ENCODE data around the gene IGFBP5. TPM values are rescaled to one million over a fixed set of nuclear protein-coding genes. Genes with fewer than 3 reads are reported as not detected.

IGFBP5 gene
- polyA plus RNA-seq, 3 donors: not detected

GRCh38 chr2:216721141-216721540 is 25.8 kb upstream of the IGFBP5 start:
- Histone ChIP-seq H3K4me3 (replicated peaks in 1 of 3; ENCODE audit: low read depth in 2 of 3, low read length in 3 of 3) (no peak overlapping the region), H2AFZ (ENCODE audit: insufficient read depth, low read depth, low read length, poor library complexity, severe bottlenecking) (no peak overlapping the region), H3K27me3 (ENCODE audit: control insufficient read depth in 2 of 2, insufficient read depth in 2 of 2, low read length in 2 of 2) (no peaks in the 10 kb centered on the region), H3K36me3 (replicated peaks in 1 of 2; ENCODE audit: control insufficient read depth in 1 of 2, insufficient read depth in 2 of 2, low read length in 2 of 2) (no peaks in the 10 kb centered on the region), H4K20me1 (ENCODE audit: insufficient read depth, low read length) (no peaks in the 10 kb centered on the region), H3K27ac (ENCODE audit: low read depth in 1 of 2, low read length in 2 of 2) (no peak overlapping the region), H3K4me2 (replicated peaks; ENCODE audit: extremely low read depth, low read length, poor library complexity, severe bottlenecking) (no peak overlapping the region), H3K9me3 (replicated peaks in 1 of 2; ENCODE audit: control insufficient read depth in 1 of 2, insufficient read depth in 1 of 2, low read length in 2 of 2) (no peaks in the 10 kb centered on the region), H3K4me1 (ENCODE audit: control insufficient read depth in 1 of 2, insufficient read depth in 2 of 2, low read length in 2 of 2) (no peaks in the 10 kb centered on the region), H3K9ac (ENCODE audit: insufficient read depth, low read length, poor library complexity, severe bottlenecking) (no peak overlapping the region), H3K79me2 (ENCODE audit: insufficient read depth, low read length) (no peaks in the 10 kb centered on the region)
- peaks cover 0 to 3% (median 0%) of the 10 kb centered on the region in 7 donors for H3K9me3 Mint-ChIP-seq
- no peak overlapping the region for H3K4me3 Mint-ChIP-seq
- intact Hi-C loops (cut with micrococcal nuclease): no loop called here
- no peak for TF ChIP-seq CTCF (IDR thresholded peaks at IDR 0.05)
- no peak for DNase-seq
- no CpG with 5 or more reads among the region's 1 CpG for WGBS (ENCODE audit: insufficient coverage)
- H3K27ac Mint-ChIP-seq: no peak overlapping the region
- H3K36me3 Mint-ChIP-seq: no peaks in the 10 kb centered on the region
- no peaks in the 10 kb centered on the region for H3K4me1 Mint-ChIP-seq
- H3K27me3 Mint-ChIP-seq (ENCODE audit: low read depth in 3 of 3): peaks cover 7 to 14% (median 12%) of the 10 kb centered on the region in 3 donors

- Histone ChIP-seq H3K36me3 (replicated peaks in 1 of 2; ENCODE audit: control insufficient read depth in 1 of 2, insufficient read depth in 2 of 2, low read length in 2 of 2) (no peaks in the 10 kb centered on the region), H3K4me2 (replicated peaks; ENCODE audit: extremely low read depth, low read length, poor library complexity, severe bottlenecking) (no peak overlapping the region), H3K4me1 (ENCODE audit: control insufficient read depth in 1 of 2, insufficient read depth in 2 of 2, low read length in 2 of 2) (no peaks in the 10 kb centered on the region), H3K9me3 (replicated peaks in 1 of 2; ENCODE audit: control insufficient read depth in 1 of 2, insufficient read depth in 1 of 2, low read length in 2 of 2) (no peaks in the 10 kb centered on the region), H3K27me3 (ENCODE audit: control insufficient read depth in 2 of 2, insufficient read depth in 2 of 2, low read length in 2 of 2) (no peaks in the 10 kb centered on the region), H3K4me3 (replicated peaks in 1 of 3; ENCODE audit: low read depth in 2 of 3, low read length in 3 of 3) (no peak overlapping the region), H3K27ac (ENCODE audit: low read depth in 1 of 2, low read length in 2 of 2) (no peak overlapping the region), H2AFZ (ENCODE audit: insufficient read depth, low read depth, low read length, poor library complexity, severe bottlenecking) (no peak overlapping the region), H3K79me2 (ENCODE audit: insufficient read depth, low read length) (no peaks in the 10 kb centered on the region), H3K9ac (ENCODE audit: insufficient read depth, low read length, poor library complexity, severe bottlenecking) (no peak overlapping the region), H4K20me1 (ENCODE audit: insufficient read depth, low read length) (no peaks in the 10 kb centered on the region)
- peaks cover 9 to 14% (median 10%) of the 10 kb centered on the region in 3 donors for H3K27me3 Mint-ChIP-seq (ENCODE audit: low read depth in 3 of 3)
- intact Hi-C loops (cut with micrococcal nuclease): no loop called here
- H3K36me3 Mint-ChIP-seq: no peaks in the 10 kb centered on the region
- no peaks in the 10 kb centered on the region for H3K4me1 Mint-ChIP-seq
- peaks cover 0 to 3% (median 0%) of the 10 kb centered on the region in 7 donors for H3K9me3 Mint-ChIP-seq
- no peak overlapping the region for H3K27ac Mint-ChIP-seq
- no peak for DNase-seq
- WGBS (ENCODE audit: insufficient coverage): 97% methylated on average over 3 of the region's 4 CpGs
- H3K4me3 Mint-ChIP-seq: no peak overlapping the region
- TF ChIP-seq CTCF (IDR thresholded peaks at IDR 0.05): no peak
These were observed 25.4 kb upstream of the IGFBP5 start for GRCh38 chr2:216720722-216721121.

Data from CD14-positive monocyte (primary cell).